ENCODE results near the gene SYT11.

GRCh38 chr1:155858800-155859233, 550 bp upstream of the SYT11 start:
- no peak for TF ChIP-seq POLR2A (IDR thresholded peaks at IDR 0.05)
- TF ChIP-seq, protein P1, sequence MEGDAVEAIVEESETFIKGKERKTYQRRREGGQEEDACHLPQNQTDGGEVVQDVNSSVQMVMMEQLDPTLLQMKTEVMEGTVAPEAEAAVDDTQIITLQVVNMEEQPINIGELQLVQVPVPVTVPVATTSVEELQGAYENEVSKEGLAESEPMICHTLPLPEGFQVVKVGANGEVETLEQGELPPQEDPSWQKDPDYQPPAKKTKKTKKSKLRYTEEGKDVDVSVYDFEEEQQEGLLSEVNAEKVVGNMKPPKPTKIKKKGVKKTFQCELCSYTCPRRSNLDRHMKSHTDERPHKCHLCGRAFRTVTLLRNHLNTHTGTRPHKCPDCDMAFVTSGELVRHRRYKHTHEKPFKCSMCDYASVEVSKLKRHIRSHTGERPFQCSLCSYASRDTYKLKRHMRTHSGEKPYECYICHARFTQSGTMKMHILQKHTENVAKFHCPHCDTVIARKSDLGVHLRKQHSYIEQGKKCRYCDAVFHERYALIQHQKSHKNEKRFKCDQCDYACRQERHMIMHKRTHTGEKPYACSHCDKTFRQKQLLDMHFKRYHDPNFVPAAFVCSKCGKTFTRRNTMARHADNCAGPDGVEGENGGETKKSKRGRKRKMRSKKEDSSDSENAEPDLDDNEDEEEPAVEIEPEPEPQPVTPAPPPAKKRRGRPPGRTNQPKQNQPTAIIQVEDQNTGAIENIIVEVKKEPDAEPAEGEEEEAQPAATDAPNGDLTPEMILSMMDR (IDR thresholded peaks at IDR 0.05): no peak
